ENCODE results near the gene SLCO2A1. TPM values are rescaled to one million over a fixed set of nuclear protein-coding genes. Genes with fewer than 3 reads are reported as not detected.

SLCO2A1 gene
- total RNA-seq, 1 donor from 2014 or later: under 0.01 TPM

Other genes starting within 250 kb of the SLCO2A1 start
- 42.8 TPM for gene SRPRB, start 224.1 kb downstream of the SLCO2A1 start, total RNA-seq
- gene RAB6B, start 134.0 kb downstream of the SLCO2A1 start, total RNA-seq: 43.2 TPM
- 89.3 TPM for gene RYK, start 220.9 kb upstream of the SLCO2A1 start, total RNA-seq